GM21526 (cell line): ENCODE measurements around the gene ANKMY1.

Source experiments
- ATAC-seq: cut with Tn5 transposase; IDR thresholded peaks from one replicate; pipeline ENCODE4 v1.9.1; 2021; ENCODE audit warnings: moderate library complexity; ENCODE audit not compliant: unreplicated experiment, low FRiP score

The ANKMY1 gene

GRCh38 chr2:240595381-240596079 lies 37.7 kb upstream of the ANKMY1 start:
- ATAC-seq: no peak

- ATAC-seq: no peak
Observed at GRCh38 chr2:240594511-240595380, 37.0 kb upstream of the ANKMY1 start.

GRCh38 chr2:240593703-240594451 lies 36.1 kb upstream of the ANKMY1 start:
- ATAC-seq: no peak

GRCh38 chr2:240593026-240593702 lies 35.4 kb upstream of the ANKMY1 start:
- no peak for ATAC-seq

DNA sequence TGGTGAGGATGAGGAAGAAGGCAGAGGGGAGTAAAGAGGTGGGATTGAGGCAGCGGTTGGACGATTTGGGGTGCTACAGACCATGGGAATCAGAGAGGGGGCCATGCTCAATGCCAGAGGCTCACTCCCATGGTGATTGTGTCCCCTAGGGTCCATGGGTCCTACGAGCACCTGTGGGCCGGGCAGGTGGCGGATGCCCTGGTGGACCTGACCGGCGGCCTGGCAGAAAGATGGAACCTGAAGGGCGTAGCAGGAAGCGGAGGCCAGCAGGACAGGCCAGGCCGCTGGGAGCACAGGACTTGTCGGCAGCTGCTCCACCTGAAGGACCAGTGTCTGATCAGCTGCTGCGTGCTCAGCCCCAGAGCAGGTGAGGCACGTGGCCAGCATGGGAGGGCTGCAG lies 34.0 kb upstream of the ANKMY1 start:
- no peak for ATAC-seq

- ATAC-seq: no peak
Observed at GRCh38 chr2:240591226-240591625, 33.4 kb upstream of the ANKMY1 start.

- ATAC-seq: no peak
Observed at GRCh38 chr2:240590681-240591111, 32.9 kb upstream of the ANKMY1 start.

- ATAC-seq: no peak
Observed at GRCh38 chr2:240589850-240590525, 32.2 kb upstream of the ANKMY1 start.

DNA sequence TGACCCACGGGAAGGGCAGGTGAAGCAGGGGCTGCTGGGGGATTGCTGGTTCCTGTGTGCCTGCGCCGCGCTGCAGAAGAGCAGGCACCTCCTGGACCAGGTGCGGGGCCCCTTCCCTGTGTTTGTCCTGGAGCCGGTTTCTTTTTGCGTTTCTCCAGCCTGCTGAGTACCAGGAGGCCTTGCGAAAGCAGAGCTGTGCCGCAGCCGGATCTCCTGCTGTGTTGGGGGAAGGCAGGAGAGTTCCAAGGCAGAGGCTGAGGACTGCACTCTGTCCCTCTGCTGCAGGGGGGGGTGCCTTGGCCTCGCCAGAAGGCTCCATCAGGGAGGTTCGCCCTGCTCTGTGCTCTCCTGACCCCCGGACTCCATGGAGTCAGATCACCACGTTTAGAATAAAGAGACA lies 31.6 kb upstream of the ANKMY1 start:
- ATAC-seq: no peak

- ATAC-seq: no peak
Observed at GRCh38 chr2:240588669-240589068, 30.9 kb upstream of the ANKMY1 start.

DNA sequence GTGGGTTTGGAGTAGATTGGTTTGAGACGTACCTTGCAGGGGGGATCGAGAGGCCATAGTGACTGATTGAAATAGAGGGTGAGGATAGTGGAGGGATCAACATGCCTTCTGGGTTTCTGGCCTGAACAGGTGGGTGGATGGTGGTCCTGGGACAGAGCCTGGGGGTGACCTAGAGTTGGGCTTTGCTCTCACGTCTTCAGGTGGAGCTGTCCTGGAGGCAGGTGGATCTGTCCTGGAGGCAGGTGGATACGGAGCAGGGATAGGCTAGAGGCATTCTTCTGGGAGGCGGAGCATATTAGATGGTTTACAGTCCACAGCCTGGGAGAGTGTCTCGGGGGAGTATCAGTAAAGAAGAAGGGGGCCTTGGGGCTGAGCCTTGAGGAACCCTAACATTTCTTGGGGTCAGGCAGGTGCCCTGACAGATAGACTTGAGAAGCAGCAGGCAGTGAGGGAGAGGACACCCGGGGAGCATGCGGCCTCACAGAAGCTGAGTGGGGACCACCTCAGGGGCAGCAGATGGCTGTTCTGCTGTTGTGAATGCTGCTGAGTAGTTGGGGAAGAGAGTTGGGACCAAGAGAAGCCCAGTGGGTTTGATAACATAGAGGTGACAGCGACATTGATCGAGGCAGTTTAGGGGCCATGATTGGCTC lies 30.3 kb upstream of the ANKMY1 start:
- ATAC-seq: no peak

GRCh38 chr2:240586919-240587800 lies 29.4 kb upstream of the ANKMY1 start:
- peak; percentile 2 for ATAC-seq

DNA sequence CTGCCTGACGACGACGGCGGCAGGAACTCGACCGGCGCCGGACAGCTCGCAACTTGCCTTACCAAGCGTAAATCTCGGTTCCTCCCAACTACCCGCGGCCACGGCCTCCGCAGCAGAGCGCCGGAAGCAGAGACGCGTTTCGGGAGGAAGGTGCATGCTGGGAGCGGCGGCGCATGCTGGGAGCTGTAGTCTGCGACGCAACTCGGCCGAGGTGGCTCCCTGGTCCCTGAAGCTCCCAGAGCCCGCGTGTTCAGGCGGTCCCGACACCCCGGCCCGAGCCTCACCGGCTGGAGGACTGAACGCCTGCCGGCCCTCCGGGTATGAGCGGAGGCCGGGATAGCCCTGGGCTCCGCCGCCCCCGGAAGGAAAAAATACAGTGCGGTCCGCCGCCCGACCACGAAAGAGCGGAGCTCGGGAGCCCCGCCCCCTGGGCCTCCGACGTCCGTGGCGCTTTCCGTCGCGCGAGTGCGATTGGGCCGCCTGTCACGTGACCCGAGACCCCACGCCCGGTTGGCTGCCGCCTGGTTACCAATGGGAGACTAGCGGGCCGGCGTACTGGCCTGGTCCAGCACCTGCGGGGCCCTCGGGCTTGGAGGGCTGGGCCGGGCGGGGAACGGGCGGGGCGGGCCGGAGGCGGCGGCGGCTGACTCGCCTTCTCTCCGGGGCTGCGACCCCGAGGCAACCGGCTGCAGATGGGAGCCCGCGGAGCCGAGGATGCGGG lies 28.6 kb upstream of the ANKMY1 start, which contains the start of gene CAPN10:
Gene CAPN10, plus strand, starts transcription at position 537 of the 721 bp plus-strand sequence. Its CDS starts 178 bp downstream, at position 715.
- ATAC-seq: peak; percentile 55

- no peak for ATAC-seq
Observed at GRCh38 chr2:240585681-240586197, 28.0 kb upstream of the ANKMY1 start.

GRCh38 chr2:240585101-240585500 lies 27.3 kb upstream of the ANKMY1 start:
- peak; percentile 34 for ATAC-seq

- ATAC-seq: peak; percentile 50
Observed at GRCh38 chr2:240584486-240585031, 26.8 kb upstream of the ANKMY1 start.

DNA sequence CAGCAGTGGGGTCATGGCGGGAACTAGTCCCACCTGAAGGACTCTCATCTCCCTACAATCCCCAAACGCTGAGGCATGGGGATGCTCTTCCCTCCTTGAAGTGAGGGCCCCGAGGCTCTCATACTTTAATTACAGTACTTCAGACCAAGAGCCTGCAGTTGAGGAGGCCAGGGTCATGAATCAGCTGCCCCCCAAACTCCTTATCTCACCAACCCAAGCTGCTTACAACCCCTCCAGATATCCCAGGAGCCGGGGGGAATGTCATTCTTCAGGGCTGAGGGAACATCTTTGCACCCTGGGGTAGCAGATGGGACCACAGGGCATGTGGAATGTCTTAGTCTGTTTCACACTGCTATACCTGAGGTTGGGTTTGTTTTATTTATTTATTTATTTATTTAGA lies 26.0 kb upstream of the ANKMY1 start:
- ATAC-seq: no peak
